ENCODE measurements around the gene HRH2. TPM values are rescaled to one million over a fixed set of nuclear protein-coding genes. Genes with fewer than 3 reads are reported as not detected.
A peak's percentile ranks its signal among the peaks of the same experiment; 100 is the strongest.

The HRH2 gene
- total RNA-seq, 1 experiment from 2014 or later = 9.3 TPM

DNA sequence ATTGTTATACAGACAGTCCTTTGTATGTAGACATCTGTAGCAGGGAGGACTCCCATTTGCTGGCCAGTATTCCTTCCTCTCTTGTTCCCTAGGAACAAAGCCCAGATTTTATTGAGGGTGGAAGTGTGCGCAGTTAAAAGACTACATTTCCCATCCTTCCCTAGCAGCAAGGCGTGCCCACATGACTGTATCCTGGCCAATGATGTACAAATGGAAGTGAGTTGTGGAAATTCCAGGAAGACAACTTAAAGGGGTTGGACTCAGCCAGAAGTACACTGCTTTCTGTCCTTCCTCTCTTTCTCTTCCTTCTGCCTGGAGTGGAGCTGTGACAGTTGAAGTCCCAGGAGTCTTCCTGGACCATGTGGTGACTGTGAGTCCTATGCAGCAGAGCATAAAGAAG is 89.0 kb downstream of the HRH2 start:
- no peaks in the 10 kb centered on the region for H3K9me3 Mint-ChIP-seq
- H3K27me3 Mint-ChIP-seq (ENCODE audit: low read depth) = peaks cover 3% of the 10 kb centered on the region; the same call in 1 of the 2 replicates
- TF ChIP-seq, protein P1, sequence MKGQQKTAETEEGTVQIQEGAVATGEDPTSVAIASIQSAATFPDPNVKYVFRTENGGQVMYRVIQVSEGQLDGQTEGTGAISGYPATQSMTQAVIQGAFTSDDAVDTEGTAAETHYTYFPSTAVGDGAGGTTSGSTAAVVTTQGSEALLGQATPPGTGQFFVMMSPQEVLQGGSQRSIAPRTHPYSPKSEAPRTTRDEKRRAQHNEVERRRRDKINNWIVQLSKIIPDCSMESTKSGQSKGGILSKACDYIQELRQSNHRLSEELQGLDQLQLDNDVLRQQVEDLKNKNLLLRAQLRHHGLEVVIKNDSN (CRISPR knock-in tag; IDR thresholded peaks at IDR 0.05) = peak; percentile 98
- TF ChIP-seq GABPB1 (CRISPR knock-in tag; IDR thresholded peaks at IDR 0.05) (no peak), TEAD4 (CRISPR knock-in tag; IDR thresholded peaks at IDR 0.05) (0 out of 2 replicates have a peak, but pooled peaks have one; percentile 32), TEAD1 (CRISPR knock-in tag; IDR thresholded peaks at IDR 0.05) (peak; percentile 35; the same call in 1 of the 2 replicates), NFYB (CRISPR knock-in tag; conservative IDR thresholded peaks at IDR 0.05; ENCODE audit: low read depth) (peak; percentile 97), ATF1 (CRISPR knock-in tag; IDR thresholded peaks at IDR 0.05) (no peak), ZNF671 (CRISPR knock-in tag; IDR thresholded peaks at IDR 0.05) (no peak), ELF4 (CRISPR knock-in tag; IDR thresholded peaks at IDR 0.05; ENCODE audit: low read depth) (no peak)
- TF ChIP-seq, protein P2, sequence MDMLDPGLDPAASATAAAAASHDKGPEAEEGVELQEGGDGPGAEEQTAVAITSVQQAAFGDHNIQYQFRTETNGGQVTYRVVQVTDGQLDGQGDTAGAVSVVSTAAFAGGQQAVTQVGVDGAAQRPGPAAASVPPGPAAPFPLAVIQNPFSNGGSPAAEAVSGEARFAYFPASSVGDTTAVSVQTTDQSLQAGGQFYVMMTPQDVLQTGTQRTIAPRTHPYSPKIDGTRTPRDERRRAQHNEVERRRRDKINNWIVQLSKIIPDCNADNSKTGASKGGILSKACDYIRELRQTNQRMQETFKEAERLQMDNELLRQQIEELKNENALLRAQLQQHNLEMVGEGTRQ (CRISPR knock-in tag; IDR thresholded peaks at IDR 0.05) = peak; percentile 97
- no peaks in the 10 kb centered on the region for H3K36me3 Mint-ChIP-seq
- ChIA-PET CTCF (interaction anchor here (1.0 to 3.7 kb wide), 4 partner anchors 16 to 121 kb away, joined by 3 to 31 read pairs (median 4); no protein-coding TSS in a partner anchor), POLR2A (interaction anchor here (1.3 kb wide), 1 partner anchor 125 kb away, joined by 3 read pairs; the partner anchor contains the start of gene CPLX2)
- peaks cover 15% of the 10 kb centered on the region for H3K4me1 Mint-ChIP-seq
- peak overlapping the region; percentile 43 for H3K4me3 Mint-ChIP-seq
- no peak overlapping the region for H3K27ac Mint-ChIP-seq
- ATAC-seq = peak; percentile 92
- no peak for DNase-seq (ENCODE audit: low spot score)

DNA sequence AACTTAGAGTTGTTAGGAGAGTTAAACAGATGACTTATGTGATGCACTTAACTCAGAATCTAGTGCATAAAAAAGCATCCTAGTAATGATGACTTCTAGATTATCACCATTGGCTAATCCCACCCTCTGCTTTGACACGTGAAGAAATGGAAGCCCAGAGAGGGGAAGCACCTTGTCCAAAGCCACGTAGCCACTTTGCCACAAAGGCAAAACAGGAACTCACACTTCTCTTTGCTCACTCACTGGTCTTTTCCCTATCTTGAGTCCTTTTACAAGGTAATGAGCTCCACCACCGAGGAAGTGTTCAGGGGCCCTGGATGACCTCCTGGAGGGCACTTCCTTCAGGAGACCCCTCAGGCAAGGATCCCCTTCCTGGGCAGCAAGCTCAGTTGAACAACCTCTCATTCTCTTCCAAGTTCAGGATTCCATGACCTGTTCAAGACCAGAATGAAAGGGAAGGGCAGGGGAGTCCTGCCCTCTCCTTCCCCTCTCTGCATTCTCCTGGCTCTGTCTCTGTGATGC is 89.7 kb downstream of the HRH2 start:
- Mint-ChIP-seq H3K4me1 (peaks cover 20% of the 10 kb centered on the region), H3K9me3 (no peaks in the 10 kb centered on the region), H3K36me3 (no peaks in the 10 kb centered on the region), H3K27ac (no peak overlapping the region), H3K4me3 (no peak overlapping the region; the same call in 1 of the 2 replicates), H3K27me3 (ENCODE audit: low read depth) (peaks cover 3% of the 10 kb centered on the region; the same call in 1 of the 2 replicates)
- POLR2A ChIA-PET = no interaction called here
- TF ChIP-seq MYBL2 (CRISPR knock-in tag; IDR thresholded peaks at IDR 0.05) (no peak), ZNF416 (CRISPR knock-in tag; IDR thresholded peaks at IDR 0.05) (no peak), KAT7 (CRISPR knock-in tag; IDR thresholded peaks at IDR 0.05; ENCODE audit: borderline replicate concordance) (no peak), SMAD3 (CRISPR knock-in tag; IDR thresholded peaks at IDR 0.05; ENCODE audit: borderline replicate concordance) (no peak)
- TF ChIP-seq, protein P3, sequence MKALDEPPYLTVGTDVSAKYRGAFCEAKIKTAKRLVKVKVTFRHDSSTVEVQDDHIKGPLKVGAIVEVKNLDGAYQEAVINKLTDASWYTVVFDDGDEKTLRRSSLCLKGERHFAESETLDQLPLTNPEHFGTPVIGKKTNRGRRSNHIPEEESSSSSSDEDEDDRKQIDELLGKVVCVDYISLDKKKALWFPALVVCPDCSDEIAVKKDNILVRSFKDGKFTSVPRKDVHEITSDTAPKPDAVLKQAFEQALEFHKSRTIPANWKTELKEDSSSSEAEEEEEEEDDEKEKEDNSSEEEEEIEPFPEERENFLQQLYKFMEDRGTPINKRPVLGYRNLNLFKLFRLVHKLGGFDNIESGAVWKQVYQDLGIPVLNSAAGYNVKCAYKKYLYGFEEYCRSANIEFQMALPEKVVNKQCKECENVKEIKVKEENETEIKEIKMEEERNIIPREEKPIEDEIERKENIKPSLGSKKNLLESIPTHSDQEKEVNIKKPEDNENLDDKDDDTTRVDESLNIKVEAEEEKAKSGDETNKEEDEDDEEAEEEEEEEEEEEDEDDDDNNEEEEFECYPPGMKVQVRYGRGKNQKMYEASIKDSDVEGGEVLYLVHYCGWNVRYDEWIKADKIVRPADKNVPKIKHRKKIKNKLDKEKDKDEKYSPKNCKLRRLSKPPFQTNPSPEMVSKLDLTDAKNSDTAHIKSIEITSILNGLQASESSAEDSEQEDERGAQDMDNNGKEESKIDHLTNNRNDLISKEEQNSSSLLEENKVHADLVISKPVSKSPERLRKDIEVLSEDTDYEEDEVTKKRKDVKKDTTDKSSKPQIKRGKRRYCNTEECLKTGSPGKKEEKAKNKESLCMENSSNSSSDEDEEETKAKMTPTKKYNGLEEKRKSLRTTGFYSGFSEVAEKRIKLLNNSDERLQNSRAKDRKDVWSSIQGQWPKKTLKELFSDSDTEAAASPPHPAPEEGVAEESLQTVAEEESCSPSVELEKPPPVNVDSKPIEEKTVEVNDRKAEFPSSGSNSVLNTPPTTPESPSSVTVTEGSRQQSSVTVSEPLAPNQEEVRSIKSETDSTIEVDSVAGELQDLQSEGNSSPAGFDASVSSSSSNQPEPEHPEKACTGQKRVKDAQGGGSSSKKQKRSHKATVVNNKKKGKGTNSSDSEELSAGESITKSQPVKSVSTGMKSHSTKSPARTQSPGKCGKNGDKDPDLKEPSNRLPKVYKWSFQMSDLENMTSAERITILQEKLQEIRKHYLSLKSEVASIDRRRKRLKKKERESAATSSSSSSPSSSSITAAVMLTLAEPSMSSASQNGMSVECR (CRISPR knock-in tag; IDR thresholded peaks at IDR 0.05; ENCODE audit: borderline replicate concordance) = no peak
- TF ChIP-seq, protein P4, sequence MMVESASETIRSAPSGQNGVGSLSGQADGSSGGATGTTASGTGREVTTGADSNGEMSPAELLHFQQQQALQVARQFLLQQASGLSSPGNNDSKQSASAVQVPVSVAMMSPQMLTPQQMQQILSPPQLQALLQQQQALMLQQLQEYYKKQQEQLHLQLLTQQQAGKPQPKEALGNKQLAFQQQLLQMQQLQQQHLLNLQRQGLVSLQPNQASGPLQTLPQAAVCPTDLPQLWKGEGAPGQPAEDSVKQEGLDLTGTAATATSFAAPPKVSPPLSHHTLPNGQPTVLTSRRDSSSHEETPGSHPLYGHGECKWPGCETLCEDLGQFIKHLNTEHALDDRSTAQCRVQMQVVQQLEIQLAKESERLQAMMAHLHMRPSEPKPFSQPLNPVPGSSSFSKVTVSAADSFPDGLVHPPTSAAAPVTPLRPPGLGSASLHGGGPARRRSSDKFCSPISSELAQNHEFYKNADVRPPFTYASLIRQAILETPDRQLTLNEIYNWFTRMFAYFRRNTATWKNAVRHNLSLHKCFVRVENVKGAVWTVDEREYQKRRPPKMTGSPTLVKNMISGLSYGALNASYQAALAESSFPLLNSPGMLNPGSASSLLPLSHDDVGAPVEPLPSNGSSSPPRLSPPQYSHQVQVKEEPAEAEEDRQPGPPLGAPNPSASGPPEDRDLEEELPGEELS (CRISPR knock-in tag; IDR thresholded peaks at IDR 0.05) = no peak
- DNase-seq (ENCODE audit: low spot score) (no peak), ATAC-seq (no peak)
- CTCF ChIA-PET = interaction anchor here (1.0 to 3.7 kb wide), 3 partner anchors 17 to 49 kb away, joined by 6 to 31 read pairs (median 9); no protein-coding TSS in a partner anchor

Measured in WTC11 (cell line).